LNCAP (cell line): ENCODE results near the gene IQCB1.

Source experiments
- TF ChIP-seq, protein P1 (sequence below): fragments of 450-650 bp; IDR thresholded peaks from 2 replicates; pipeline ENCODE4 v1.5.1; 2017; ENCODE audit warnings: mild to moderate bottlenecking

IQCB1 gene

DNA sequence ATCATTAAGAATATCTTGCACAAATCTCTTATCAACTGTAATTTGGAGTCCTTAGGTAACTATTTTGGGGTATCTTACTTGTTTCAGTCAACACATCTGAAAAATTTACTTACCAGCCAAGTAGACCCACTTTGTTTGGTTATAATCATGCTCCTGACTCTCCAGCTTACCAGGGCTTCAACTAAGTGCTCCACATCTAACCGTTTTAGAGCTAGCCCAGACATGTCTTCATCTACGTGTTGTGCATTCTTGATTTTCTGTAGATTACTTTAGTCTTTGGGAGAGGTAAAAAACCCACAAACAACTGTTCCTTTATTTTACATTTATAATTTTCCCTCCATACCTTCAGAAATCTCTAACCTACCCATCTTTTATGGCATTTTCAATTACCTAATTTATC, 17.4 kb upstream of the IQCB1 start:
- TF ChIP-seq, protein P1, sequence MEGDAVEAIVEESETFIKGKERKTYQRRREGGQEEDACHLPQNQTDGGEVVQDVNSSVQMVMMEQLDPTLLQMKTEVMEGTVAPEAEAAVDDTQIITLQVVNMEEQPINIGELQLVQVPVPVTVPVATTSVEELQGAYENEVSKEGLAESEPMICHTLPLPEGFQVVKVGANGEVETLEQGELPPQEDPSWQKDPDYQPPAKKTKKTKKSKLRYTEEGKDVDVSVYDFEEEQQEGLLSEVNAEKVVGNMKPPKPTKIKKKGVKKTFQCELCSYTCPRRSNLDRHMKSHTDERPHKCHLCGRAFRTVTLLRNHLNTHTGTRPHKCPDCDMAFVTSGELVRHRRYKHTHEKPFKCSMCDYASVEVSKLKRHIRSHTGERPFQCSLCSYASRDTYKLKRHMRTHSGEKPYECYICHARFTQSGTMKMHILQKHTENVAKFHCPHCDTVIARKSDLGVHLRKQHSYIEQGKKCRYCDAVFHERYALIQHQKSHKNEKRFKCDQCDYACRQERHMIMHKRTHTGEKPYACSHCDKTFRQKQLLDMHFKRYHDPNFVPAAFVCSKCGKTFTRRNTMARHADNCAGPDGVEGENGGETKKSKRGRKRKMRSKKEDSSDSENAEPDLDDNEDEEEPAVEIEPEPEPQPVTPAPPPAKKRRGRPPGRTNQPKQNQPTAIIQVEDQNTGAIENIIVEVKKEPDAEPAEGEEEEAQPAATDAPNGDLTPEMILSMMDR = no peak

DNA sequence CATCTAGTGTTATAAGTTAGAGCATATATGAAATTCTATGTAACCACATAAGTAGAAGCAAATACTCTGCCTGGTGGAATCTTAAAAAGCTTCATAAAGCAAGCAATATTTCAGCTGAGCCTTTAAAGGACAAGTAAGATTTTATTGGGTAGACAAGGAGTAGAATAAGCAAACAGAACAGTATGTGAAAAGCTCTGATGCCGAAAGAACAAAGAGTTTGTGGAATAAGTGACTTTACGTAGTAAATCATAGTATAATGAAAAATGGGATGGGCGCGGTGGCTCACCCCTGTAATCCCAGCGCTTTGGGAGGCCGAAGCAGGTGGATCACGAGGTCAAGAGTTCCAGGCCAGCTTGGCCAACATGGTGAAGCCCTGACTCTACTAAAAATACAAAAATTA, 10.0 kb upstream of the IQCB1 start:
- TF ChIP-seq, protein P1 = no peak

DNA sequence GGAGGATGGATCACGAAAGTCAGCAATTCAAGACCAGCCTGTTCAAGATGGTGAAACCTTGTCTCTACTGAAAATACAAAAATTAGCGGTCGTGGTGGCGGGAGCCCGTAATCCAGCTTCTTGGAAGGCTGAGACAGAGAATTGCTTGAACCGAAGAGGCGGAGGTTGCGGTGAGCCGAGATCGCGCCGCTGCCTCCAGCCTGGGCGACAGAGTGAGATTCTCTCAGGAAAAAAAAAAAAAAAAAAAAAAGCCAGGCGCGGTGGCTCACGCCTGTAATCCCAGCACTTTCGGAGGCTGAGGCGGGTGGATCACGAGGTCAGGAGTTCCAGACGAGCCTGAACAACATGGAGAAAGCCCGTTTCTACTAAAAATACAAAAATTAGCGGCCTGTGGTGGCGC, 5.1 kb upstream of the IQCB1 start:
- TF ChIP-seq, protein P1 = no peak

DNA sequence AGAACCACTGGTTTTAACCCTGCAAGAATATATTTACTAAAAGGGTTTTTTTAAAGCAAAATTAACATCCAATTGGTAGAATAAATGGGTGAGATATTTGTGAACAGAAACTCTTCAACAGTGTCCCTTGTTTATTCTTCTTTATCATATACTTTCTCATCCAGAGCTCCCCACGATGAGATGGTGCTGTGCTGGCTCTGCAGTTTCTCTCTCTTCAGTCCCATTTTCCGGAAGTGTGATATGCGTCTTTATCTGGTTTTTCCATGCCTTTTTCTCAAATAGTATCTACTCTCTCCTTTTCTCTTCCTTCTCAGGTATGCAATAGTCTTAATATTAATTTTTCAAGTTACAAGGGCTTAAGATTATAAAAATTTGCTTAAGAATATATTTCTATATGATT, 1.6 kb upstream of the IQCB1 start:
- TF ChIP-seq, protein P1 = no peak

DNA sequence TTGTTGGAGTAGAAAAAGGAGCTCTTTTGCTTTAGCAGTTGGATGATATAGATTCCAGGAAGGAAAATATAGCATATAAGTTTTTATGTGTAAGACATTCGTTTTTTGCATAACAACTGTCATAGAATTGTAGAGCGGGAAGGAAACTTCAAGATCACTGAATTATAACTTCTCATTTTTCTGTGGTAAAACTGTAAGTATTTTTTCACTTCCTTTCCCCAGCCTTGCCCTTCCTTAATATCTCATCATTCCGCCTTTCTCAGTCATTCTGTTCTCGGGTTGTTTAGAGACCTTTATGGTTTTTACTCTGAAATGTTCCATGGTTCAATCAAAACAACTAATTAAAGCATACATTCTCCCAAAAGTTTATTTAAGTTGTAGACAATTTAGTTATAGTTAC, 1.2 kb upstream of the IQCB1 start:
- TF ChIP-seq, protein P1 = no peak

DNA sequence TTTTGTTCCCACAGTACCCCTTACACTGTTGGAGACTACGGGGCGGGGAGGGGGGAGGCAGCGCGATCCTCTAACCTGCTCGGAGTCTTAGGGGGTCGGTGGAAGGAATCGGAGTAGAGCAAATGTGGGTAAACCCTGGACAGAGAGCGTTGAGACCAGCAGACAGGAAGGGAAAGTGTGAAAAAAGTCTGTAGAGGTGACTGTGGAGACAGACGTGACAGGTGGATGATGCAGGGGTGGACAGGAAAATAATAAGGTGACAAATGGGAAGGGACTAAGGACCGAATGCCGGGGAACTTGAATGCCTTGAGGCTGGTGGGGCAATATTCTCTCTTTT, 573 bp upstream of the IQCB1 start:
- TF ChIP-seq, protein P1 = no peak

DNA sequence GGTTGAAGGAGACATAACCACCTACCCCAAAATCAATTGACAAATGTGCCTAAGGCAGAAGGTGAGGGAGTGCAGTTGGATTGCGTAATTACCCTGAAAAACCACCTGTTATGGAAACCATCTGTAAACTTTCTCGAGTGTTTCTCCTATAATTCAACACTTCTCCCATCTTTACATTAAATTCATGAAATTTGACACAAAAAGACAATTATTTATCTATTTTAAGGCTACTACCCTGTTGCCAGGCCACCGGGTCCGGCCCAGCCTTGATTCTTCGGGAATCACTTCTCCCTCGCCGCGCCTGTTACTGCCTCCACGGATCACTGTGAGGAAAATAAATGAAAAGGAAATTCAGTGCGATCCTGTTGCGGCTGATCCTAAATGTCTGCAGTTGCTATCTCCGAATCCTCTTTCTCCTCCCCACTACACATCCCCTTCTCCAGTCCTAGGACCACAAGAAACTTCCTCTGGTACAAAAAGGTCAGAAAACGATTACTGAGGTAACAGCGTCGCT, 646 bp downstream of the IQCB1 start:
- TF ChIP-seq, protein P1 = no peak

DNA sequence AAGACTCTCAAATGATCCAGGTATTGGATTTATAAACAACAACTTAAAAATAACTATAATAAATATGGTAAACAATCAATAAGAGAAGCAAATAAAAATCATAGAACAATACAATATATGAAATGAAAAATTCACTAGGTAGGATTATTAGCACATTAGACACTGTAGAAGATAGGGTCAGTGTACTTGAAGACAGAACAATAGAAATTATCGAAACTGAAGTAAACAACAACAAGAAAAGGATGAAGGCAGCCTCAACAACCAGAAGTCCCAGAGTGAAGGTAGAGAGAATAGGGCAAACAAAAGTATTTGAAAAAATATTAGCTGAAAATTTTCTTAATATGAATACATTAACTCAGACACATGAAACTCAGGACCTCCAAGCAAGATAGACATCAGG, 11.9 kb downstream of the IQCB1 start:
- TF ChIP-seq, protein P1 = no peak
